ENCODE results near the gene URB1.
"Not testable (repeated sequence)": the region's sequence is repeated elsewhere in the genome, so short reads cannot be mapped to it uniquely, and the experiment has no call there.

URB1 gene

DNA sequence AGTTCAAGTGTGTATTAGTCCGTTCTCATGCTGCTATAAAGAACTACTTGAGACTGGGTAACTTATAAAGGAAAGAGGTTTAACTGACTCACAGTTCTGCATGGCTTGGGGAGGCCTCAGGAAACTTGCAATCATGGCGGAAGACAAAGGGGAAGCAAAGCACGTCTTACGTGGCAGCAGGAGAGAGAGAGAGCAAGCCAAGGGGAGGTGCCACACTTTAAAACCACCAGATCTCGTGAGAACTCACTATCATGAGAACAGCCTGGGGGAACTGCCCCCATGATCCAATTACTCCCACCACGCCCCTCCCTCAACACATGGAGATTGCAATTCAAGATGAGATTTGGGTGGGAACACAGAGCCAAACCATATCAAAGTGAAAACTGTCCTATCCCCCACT, 109.8 kb downstream of the URB1 start:
- no peak for DNase-seq (ENCODE audit: low spot score)

DNA sequence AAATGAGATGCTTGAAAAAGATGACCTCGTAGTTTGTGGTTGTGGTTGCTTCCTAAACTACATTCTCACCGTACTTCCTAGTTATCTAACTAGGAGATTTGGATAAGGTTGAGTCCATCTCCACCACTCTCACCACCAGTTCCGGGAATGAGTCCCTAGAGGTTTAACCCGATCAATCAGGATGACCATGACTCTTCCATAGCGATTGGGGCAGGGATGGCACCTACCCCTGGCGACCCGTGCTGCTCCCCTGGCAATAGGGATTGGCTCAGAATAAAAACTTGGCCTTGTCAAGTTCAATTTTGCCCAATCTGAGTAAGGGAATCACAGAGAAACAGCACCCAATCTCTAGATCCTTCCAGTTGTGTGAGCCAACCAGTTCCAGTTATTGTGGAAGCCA, 111.3 kb downstream of the URB1 start:
- no peak for DNase-seq (ENCODE audit: low spot score)

DNA sequence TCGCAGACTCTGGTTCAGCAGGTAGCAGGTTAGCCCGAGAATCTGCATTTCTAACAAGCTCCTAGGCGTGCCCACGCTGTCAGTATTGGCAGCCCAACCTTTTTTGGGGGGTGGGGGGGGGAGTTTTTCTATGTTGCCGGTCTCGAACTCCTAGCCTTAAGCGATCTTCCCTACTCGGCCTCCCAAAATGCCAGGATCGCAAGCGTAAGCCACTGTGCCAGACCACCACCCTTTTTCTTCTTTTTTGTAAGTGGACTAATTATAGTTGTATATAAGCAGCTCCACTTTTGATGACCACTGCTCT, 113.5 kb downstream of the URB1 start:
- no peak for DNase-seq (ENCODE audit: low spot score)

DNA sequence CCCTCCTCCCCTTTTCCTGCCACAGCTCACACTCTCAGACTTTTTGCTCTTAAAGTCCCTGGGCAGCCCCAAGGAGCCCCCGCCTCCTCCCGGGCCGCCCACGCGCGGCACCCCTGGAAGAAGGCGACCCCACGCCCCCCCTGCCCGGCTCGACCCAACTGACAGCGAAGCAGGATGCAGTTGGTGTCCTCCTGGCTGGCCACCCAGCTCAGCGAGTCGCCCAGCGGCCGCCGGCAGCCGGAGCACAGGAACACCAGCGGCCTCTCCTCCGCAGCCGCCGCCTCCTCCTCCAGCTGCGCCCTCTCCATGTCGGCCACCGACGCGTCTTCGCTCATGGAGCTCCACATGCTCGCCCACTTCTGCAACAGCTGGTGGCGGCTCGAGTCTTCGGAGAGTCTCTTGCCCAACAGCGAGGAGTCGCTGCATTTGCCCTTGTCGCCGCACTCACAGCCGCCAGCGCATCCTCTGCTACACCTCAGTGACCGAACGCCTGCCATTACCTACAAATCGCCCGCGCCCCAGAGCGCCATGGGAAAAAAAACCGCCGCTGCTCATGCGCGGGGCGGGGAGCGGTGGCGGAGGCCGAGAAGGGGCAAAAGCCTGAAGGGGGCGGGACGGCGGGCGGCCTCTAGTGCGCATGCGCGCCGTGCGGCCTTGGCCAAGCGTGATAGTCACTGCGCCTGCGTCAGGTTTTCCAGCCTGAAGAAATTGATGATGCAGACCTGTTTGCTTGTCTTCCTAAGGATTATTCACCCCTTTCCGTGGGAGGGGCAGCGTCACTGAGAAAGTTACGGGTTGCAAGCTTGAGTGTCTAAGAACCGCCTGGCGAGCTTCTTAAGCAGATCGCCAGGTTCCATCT, 114.1 kb downstream of the URB1 start, which contains the start of gene MIS18A:
Gene MIS18A, minus strand, starts transcription at position 532 of the 859 bp plus-strand sequence. Its CDS starts 35 bp downstream, at position 497.
- peak; percentile 99 for DNase-seq (ENCODE audit: low spot score)

DNA sequence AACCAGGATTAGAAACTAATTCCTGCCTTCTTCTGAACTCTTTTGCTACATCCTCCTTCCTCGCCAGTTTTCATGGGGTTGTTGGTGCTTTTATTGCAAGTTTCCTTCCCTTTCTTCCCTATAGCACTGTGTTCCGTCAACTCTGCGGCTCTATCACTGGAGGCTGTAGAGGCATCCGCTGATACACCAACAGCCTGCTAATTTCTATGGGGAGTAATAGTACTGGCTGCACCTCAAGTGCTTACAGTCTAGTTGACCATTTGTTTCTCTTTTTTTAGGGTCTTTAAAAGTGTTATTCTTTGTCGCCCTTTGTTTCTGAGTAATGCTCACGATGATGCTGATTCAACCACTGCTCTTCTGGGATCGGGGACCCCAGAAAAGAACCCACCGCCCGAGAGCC, 114.7 kb downstream of the URB1 start:
- no peak for DNase-seq (ENCODE audit: low spot score)

DNA sequence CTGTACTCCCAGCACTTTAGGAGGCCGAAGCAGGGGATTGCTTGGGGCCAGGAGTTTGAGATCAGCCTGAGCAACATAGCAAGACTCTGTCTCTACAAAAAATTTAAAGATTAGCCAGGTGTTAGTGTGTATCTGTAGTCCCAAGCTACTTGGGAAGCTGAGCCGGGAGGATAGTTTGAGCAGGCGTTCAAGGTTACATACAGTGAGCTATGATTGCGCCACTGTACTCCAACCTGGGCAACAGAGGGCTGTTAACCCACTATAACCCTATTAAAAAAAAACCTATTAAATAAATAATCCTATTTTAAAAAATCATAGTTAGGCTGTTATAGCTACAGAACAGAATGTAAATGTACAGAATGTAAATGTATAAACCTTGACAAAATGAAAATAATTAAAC, 116.1 kb downstream of the URB1 start:
- no peak for DNase-seq (ENCODE audit: low spot score)

DNA sequence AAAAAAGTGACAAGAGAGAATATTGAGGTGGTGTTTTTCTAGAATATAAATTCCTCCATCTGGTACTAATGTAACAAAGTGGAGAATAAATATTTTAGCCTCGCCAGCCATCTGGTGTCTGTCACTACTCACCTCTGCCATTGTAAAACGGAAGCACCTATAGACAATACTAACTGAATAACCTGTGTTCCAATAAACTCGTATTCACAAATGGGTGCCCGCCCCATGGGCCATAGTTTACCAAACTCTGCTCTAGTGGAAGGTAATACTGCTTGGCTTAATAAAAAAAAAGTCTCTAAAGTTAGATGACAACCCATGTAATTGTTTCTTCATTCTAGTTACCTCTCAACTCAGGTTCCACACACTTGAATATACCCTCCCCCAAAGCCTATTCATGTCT, 122.1 kb downstream of the URB1 start:
- no peak for DNase-seq (ENCODE audit: low spot score)

DNA sequence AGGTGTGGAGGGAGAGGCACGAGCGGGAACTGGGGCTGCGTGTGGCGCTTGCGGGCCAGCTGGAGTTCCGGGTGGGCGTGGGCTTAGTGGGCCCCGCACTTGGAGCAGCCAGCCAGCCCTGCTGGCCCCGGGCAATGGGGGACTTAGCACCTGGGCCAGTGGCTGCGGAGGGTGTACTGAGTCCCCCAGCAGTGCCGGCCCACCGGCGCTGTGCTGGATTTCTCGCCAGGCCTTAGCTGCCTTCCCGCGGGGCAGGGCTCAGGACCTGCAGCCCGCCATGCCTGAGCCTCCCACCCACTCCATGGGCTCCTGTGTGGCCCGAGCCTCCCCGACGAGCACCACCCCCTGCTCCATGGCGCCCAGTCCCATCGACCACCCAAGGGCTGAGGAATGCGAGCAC, 127.5 kb downstream of the URB1 start:
- DNase-seq (ENCODE audit: low spot score) = not testable (repeated sequence)

DNA sequence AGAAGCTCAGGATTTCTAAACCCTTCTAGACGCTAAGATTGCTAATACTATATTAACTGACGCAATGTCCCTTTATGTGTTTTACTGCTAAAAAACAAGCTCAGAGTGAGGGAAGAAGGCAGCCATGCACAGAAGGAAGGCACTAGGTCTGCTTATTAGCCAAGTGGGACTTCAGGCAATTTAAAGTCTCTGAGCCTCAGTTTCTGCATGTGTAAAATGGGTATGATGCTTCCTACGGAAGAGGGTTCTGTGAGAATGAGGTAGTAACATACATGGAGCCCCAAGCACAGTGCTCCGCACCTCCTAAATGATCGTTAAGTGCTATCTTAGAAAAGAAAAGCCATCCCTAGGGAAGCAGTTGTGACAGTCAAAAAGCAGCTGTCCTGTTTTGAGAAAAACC, 130.9 kb downstream of the URB1 start:
- DNase-seq (ENCODE audit: low spot score) = no peak

All from LoVo (cell line).